Spleen (tissue), 7 donors: Measurements from ENCODE around the gene S100A14.

Experiments used
- POLR2A ChIP-seq, 3 donors: fragments of 450-650 bp; IDR thresholded peaks; one replicate each; pipeline ENCODE4 v1.5.1; 2017; ENCODE audit warnings: antibody characterized with exemption in 3 of 3, mild to moderate bottlenecking in 1 of 3
- POLR2AphosphoS5 ChIP-seq, 3 donors: sonication (generic); formaldehyde crosslinking; IDR thresholded peaks; one replicate each; pipeline ENCODE4 v1.5.1; 2017; ENCODE audit warnings: antibody characterized with exemption in 3 of 3
- TF ChIP-seq, protein P1 (sequence below), 11 experiments: fragments of 200-600 bp in 7 of 11; fragments of 450-650 bp in 4 of 11; sonication (generic) in 4 of 11; IDR thresholded peaks in 8 of 11; conservative IDR thresholded peaks in 3 of 11; 1 replicate in 7 of 11; 2 replicates in 4 of 11; pipeline versions ENCODE4 v1.4.0 to v1.8.0; 2016 to 2021; ENCODE audit warnings: antibody characterized with exemption in 11 of 11, inconsistent platforms in 4 of 11, mild to moderate bottlenecking in 1 of 11
- donor health status: DM: no; HTN: no; CAD: no; lungs with moderate emphysema.
- donor health status: DM: no; HTN: no; CAD: no.
- donor health status: DM: no; HTN: no; CAD: no.

DNA sequence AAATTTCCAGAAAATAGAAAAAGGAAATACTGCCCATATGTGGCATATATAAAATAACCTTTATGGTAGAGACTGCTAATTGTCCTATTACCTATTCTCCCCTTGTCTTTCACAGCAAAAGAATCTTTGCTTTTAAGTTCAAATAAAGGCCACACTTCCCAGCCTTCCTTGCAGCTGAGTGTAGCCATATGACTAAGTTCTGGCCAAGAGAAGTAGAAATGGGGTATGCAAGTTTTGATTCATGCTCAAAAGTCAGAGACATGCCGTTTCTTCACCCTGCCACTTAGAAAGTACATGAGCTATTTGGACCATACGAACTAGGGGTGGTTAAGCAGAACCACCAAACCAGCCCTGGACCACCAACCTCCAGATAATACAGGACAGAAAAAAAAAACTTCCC, 32.1 kb downstream of the S100A14 start:
- no peak for TF ChIP-seq POLR2A (IDR thresholded peaks at IDR 0.05)
- TF ChIP-seq, protein P1, sequence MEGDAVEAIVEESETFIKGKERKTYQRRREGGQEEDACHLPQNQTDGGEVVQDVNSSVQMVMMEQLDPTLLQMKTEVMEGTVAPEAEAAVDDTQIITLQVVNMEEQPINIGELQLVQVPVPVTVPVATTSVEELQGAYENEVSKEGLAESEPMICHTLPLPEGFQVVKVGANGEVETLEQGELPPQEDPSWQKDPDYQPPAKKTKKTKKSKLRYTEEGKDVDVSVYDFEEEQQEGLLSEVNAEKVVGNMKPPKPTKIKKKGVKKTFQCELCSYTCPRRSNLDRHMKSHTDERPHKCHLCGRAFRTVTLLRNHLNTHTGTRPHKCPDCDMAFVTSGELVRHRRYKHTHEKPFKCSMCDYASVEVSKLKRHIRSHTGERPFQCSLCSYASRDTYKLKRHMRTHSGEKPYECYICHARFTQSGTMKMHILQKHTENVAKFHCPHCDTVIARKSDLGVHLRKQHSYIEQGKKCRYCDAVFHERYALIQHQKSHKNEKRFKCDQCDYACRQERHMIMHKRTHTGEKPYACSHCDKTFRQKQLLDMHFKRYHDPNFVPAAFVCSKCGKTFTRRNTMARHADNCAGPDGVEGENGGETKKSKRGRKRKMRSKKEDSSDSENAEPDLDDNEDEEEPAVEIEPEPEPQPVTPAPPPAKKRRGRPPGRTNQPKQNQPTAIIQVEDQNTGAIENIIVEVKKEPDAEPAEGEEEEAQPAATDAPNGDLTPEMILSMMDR (IDR thresholded peaks at IDR 0.05 in 8 of 11, conservative IDR thresholded peaks at IDR 0.05 in 3 of 11) = no peak
- no peak for TF ChIP-seq POLR2AphosphoS5 (IDR thresholded peaks at IDR 0.05)
